OCI-LY1 (cell line): ENCODE measurements around the gene KCTD16.

Experiments used
- H2AFZ ChIP-seq: fragments of 200-600 bp; sonication (generic), shearing (Covaris generic); 2 replicates; pipeline ENCODE4 v1.6.0; 2014; ENCODE audit warnings: antibody characterized with exemption, mild to moderate bottlenecking, low read length
- H3F3A ChIP-seq: fragments of 200-600 bp; sonication (generic), shearing (Covaris generic); 2 replicates; pipeline ENCODE4 v1.6.0; 2014; ENCODE audit warnings: mild to moderate bottlenecking, antibody characterized with exemption, low read length, moderate library complexity; ENCODE audit not compliant: insufficient read depth
- H3K27ac ChIP-seq: fragments of 200-600 bp; sonication (generic); 2 replicates; pipeline ENCODE4 v1.5.1; 2014; ENCODE audit warnings: low read length, mixed run types, mild to moderate bottlenecking, low read depth; ENCODE audit not compliant: poor library complexity, severe bottlenecking
- H3K27me3 ChIP-seq: fragments of 200-600 bp; sonication (generic); 2 replicates; pipeline ENCODE4 v1.6.0; 2014; ENCODE audit warnings: antibody characterized with exemption, mild to moderate bottlenecking, low read length, moderate library complexity; ENCODE audit not compliant: insufficient read depth
- H3K36me3 ChIP-seq: fragments of 200-600 bp; sonication (generic); 2 replicates; pipeline ENCODE4 v1.6.1; 2014; ENCODE audit warnings: mild to moderate bottlenecking, antibody characterized with exemption, low read length, moderate library complexity, mixed read lengths; ENCODE audit not compliant: insufficient read depth
- H3K4me1 ChIP-seq: fragments of 200-600 bp; sonication (generic); 2 replicates; pipeline ENCODE4 v1.5.1; 2014; ENCODE audit warnings: mild to moderate bottlenecking, low read length, moderate library complexity; ENCODE audit not compliant: insufficient read depth, severe bottlenecking
- H3K4me2 ChIP-seq: fragments of 200-600 bp; sonication (generic), shearing (Covaris generic); 2 replicates; pipeline ENCODE4 v1.6.1; 2014; ENCODE audit warnings: low read length
- H3K4me3 ChIP-seq: fragments of 200-600 bp; sonication (generic); 2 replicates; pipeline ENCODE4 v1.5.1; 2014; ENCODE audit warnings: low read length, low read depth, mild to moderate bottlenecking, mixed read lengths; ENCODE audit not compliant: poor library complexity, severe bottlenecking
- H3K79me2 ChIP-seq: fragments of 200-600 bp; shearing (Covaris generic); 2 replicates; pipeline ENCODE4 v1.6.1; 2016; ENCODE audit warnings: mixed run types, low read length, mixed read lengths; ENCODE audit not compliant: insufficient read depth
- H3K9ac ChIP-seq: fragments of 200-600 bp; sonication (generic), shearing (Covaris generic); 2 replicates; pipeline ENCODE4 v1.6.1; 2014; ENCODE audit warnings: mild to moderate bottlenecking, low read length, mixed read lengths
- H3K9me2 ChIP-seq: fragments of 200-600 bp; sonication (generic), shearing (Covaris generic); 2 replicates; pipeline ENCODE4 v1.6.1; 2014; ENCODE audit warnings: low read depth, mild to moderate bottlenecking, low read length, mixed read lengths
- H3K9me3 ChIP-seq: fragments of 200-600 bp; shearing (Covaris generic); 2 replicates; pipeline ENCODE4 v1.6.1; 2014; ENCODE audit warnings: low read length, mixed read lengths
- H4K20me1 ChIP-seq: fragments of 200-600 bp; sonication (generic), shearing (Covaris generic); 2 replicates; pipeline ENCODE4 v1.6.0; 2016; ENCODE audit warnings: mild to moderate bottlenecking, low read length; ENCODE audit not compliant: insufficient read depth
- EZH2 ChIP-seq: fragments of 200-600 bp; sonication (generic), shearing (Covaris generic); IDR thresholded peaks from 2 replicates; pipeline ENCODE4 v1.8.0; 2017; ENCODE audit warnings: borderline replicate concordance, mixed run types, mild to moderate bottlenecking, antibody characterized with exemption, low read length, moderate library complexity, mixed read lengths
- TF ChIP-seq, protein P1 (sequence below): fragments of 200-600 bp; sonication (generic), shearing (Covaris generic); IDR thresholded peaks from 2 replicates; pipeline ENCODE4 v1.5.1; 2017; ENCODE audit warnings: mild to moderate bottlenecking, antibody characterized with exemption, low read length, moderate library complexity, mixed read lengths

The KCTD16 gene

DNA sequence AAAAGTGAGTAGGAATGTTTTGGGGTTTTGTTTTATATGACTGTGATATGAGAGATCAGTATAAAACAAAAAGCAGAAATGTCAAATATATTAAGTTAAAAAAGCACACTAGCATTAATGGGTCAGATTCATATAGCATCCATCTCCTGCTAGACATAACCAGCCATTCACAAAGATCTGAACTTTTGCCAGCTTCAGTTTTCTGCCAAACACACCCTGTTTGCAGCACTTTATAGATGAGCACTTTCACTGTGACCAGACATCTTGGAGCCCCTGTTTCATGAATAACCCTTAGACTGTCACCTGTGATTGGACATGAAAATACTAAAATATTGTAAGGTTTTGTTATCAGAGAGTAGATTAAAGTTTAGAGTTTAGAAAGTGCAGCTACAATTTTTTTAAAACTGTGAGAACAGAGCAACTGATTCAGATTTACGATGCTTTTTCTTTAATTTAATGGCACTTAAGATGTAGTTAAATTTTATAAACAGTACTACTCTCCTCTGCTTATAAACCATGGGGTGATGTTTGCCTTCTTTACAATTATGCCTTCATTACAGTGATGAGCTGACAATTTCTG is 142.6 kb downstream of the KCTD16 start:
- Histone ChIP-seq H3K9me3 (no peaks in the 10 kb centered on the region), H3K36me3 (no peaks in the 10 kb centered on the region), H4K20me1 (no peaks in the 10 kb centered on the region), H2AFZ (no peak overlapping the region), H3K4me1 (no peaks in the 10 kb centered on the region), H3K4me3 (no peak overlapping the region), H3K79me2 (no peaks in the 10 kb centered on the region), H3F3A (no peaks in the 10 kb centered on the region), H3K27me3 (no peaks in the 10 kb centered on the region), H3K4me2 (no peak overlapping the region), H3K9ac (no peak overlapping the region), H3K9me2 (no peaks in the 10 kb centered on the region), H3K27ac (no peak overlapping the region)
- no peak for TF ChIP-seq EZH2
- TF ChIP-seq, protein P1, sequence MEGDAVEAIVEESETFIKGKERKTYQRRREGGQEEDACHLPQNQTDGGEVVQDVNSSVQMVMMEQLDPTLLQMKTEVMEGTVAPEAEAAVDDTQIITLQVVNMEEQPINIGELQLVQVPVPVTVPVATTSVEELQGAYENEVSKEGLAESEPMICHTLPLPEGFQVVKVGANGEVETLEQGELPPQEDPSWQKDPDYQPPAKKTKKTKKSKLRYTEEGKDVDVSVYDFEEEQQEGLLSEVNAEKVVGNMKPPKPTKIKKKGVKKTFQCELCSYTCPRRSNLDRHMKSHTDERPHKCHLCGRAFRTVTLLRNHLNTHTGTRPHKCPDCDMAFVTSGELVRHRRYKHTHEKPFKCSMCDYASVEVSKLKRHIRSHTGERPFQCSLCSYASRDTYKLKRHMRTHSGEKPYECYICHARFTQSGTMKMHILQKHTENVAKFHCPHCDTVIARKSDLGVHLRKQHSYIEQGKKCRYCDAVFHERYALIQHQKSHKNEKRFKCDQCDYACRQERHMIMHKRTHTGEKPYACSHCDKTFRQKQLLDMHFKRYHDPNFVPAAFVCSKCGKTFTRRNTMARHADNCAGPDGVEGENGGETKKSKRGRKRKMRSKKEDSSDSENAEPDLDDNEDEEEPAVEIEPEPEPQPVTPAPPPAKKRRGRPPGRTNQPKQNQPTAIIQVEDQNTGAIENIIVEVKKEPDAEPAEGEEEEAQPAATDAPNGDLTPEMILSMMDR = no peak

GRCh38 chr5:144315026-144315425 is 144.4 kb downstream of the KCTD16 start:
- no peaks in the 10 kb centered on the region for H3K4me1 ChIP-seq
- no peaks in the 10 kb centered on the region for H3K9me2 ChIP-seq
- H3K27me3 ChIP-seq = no peaks in the 10 kb centered on the region
- no peak overlapping the region for H3K9ac ChIP-seq
- no peaks in the 10 kb centered on the region for H3K9me3 ChIP-seq
- no peak overlapping the region for H2AFZ ChIP-seq
- H3K79me2 ChIP-seq = no peaks in the 10 kb centered on the region
- TF ChIP-seq EZH2 = no peak
- TF ChIP-seq, protein P1 = no peak
- no peak overlapping the region for H3K27ac ChIP-seq
- H3K36me3 ChIP-seq = no peaks in the 10 kb centered on the region
- H3K4me2 ChIP-seq = no peak overlapping the region
- H4K20me1 ChIP-seq = no peaks in the 10 kb centered on the region
- no peak overlapping the region for H3K4me3 ChIP-seq
- no peaks in the 10 kb centered on the region for H3F3A ChIP-seq

DNA sequence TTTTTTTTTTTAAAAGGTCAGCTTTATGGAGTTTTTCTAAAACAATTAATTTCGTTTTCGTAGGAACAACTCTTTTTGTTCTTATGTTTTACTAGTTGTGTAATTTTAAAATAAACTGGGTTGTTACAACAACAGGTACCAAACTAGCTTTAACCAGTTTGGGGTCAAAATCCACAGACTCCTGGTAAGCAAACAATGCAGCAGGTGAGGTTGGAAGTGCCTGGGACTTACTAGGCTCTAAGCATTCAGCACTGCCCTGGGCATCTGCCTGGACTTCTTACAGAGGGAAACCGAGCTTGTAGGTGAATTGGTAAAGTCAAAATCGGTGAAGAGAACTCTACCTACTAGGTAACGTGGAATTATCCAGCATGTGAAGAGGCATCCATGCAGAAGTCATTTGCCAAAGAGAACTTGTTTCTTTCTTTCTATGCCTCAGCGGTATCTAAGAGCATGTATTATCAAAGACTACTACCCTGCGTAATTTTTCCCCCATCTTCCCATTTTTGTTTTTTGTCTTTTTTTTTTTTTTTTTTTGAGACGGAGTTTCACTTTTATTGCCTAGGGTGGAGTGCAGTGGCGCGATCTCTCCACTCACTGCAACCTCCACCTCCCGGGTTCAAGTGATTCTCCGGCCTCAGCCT is 145.4 kb downstream of the KCTD16 start:
- H3K79me2 ChIP-seq = no peaks in the 10 kb centered on the region
- H3K36me3 ChIP-seq = no peaks in the 10 kb centered on the region
- H3K4me3 ChIP-seq = no peak overlapping the region
- H3K4me1 ChIP-seq = no peaks in the 10 kb centered on the region
- no peak overlapping the region for H3K9ac ChIP-seq
- H3K9me3 ChIP-seq = no peaks in the 10 kb centered on the region
- no peak overlapping the region for H3K4me2 ChIP-seq
- H3K9me2 ChIP-seq = no peaks in the 10 kb centered on the region
- H3K27ac ChIP-seq = no peak overlapping the region
- TF ChIP-seq EZH2 = no peak
- H2AFZ ChIP-seq = no peak overlapping the region
- H3K27me3 ChIP-seq = no peaks in the 10 kb centered on the region
- no peaks in the 10 kb centered on the region for H4K20me1 ChIP-seq
- H3F3A ChIP-seq = no peaks in the 10 kb centered on the region

- Histone ChIP-seq H3K4me1 (no peaks in the 10 kb centered on the region), H4K20me1 (no peaks in the 10 kb centered on the region), H3K36me3 (no peaks in the 10 kb centered on the region), H3F3A (no peaks in the 10 kb centered on the region), H3K27ac (no peak overlapping the region), H2AFZ (no peak overlapping the region), H3K79me2 (no peaks in the 10 kb centered on the region), H3K4me2 (no peak overlapping the region), H3K9me3 (no peaks in the 10 kb centered on the region), H3K9me2 (no peaks in the 10 kb centered on the region), H3K27me3 (no peaks in the 10 kb centered on the region), H3K9ac (no peak overlapping the region), H3K4me3 (no peak overlapping the region)
- no peak for TF ChIP-seq EZH2
- TF ChIP-seq, protein P1 = no peak
Measured at GRCh38 chr5:144318011-144318410, 147.3 kb downstream of the KCTD16 start.
